ENCODE data around the gene DTX1.

DNA sequence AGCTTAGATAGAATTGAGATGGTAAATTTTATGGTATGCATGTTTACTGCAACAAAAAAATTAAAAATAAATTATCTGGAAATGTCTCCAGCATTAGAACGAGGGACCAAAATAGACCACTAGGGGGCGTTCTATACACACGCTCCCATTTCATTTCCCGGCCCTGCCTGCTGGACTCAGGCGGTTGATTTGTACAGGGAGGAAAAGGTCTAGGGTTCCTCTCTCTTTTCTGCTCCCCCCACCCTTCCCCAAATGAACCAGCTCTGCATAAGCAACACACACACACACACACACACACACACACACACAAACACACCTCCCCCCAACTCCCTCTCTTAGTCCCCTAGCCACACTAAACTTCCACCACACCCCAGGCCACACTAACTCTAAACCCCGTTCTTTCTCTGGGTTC, 7.8 kb upstream of the DTX1 start:
- TF ChIP-seq, protein P1, sequence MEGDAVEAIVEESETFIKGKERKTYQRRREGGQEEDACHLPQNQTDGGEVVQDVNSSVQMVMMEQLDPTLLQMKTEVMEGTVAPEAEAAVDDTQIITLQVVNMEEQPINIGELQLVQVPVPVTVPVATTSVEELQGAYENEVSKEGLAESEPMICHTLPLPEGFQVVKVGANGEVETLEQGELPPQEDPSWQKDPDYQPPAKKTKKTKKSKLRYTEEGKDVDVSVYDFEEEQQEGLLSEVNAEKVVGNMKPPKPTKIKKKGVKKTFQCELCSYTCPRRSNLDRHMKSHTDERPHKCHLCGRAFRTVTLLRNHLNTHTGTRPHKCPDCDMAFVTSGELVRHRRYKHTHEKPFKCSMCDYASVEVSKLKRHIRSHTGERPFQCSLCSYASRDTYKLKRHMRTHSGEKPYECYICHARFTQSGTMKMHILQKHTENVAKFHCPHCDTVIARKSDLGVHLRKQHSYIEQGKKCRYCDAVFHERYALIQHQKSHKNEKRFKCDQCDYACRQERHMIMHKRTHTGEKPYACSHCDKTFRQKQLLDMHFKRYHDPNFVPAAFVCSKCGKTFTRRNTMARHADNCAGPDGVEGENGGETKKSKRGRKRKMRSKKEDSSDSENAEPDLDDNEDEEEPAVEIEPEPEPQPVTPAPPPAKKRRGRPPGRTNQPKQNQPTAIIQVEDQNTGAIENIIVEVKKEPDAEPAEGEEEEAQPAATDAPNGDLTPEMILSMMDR (IDR thresholded peaks at IDR 0.05 in 4 of 5, conservative IDR thresholded peaks at IDR 0.05 in 1 of 5): peak; percentile 35 to 74 (median 59)
- no peak for TF ChIP-seq POLR2A (IDR thresholded peaks at IDR 0.05)
